Glutamatergic neuron (in vitro differentiated cells): ENCODE measurements around the gene FILIP1L. TPM values are rescaled to one million over a fixed set of nuclear protein-coding genes. Genes with fewer than 3 reads are reported as not detected.

Experiments
- DNase-seq: peaks from one replicate; pipeline ENCODE4 v3.0.0; 2022
- H3K27ac Mint-ChIP-seq: one replicate; pipeline ENCODE4 v1.8.0; 2020; ENCODE audit warnings: mild to moderate bottlenecking, mixed read lengths, inconsistent platforms; ENCODE audit not compliant: unreplicated experiment
- H3K27me3 Mint-ChIP-seq: one replicate; pipeline ENCODE4 v1.8.0; 2020; ENCODE audit warnings: mild to moderate bottlenecking, moderate library complexity, mixed read lengths, inconsistent platforms; ENCODE audit not compliant: unreplicated experiment
- H3K36me3 Mint-ChIP-seq: one replicate; pipeline ENCODE4 v1.8.0; 2020; ENCODE audit warnings: mild to moderate bottlenecking, mixed read lengths, inconsistent platforms; ENCODE audit not compliant: unreplicated experiment
- H3K4me1 Mint-ChIP-seq: one replicate; pipeline ENCODE4 v1.8.0; 2020; ENCODE audit warnings: mild to moderate bottlenecking, low read depth, mixed read lengths, inconsistent platforms; ENCODE audit not compliant: unreplicated experiment
- H3K4me3 Mint-ChIP-seq: one replicate; pipeline ENCODE4 v1.8.0; 2020; ENCODE audit warnings: mild to moderate bottlenecking, mixed read lengths, inconsistent platforms; ENCODE audit not compliant: unreplicated experiment
- H3K9me3 Mint-ChIP-seq: one replicate; pipeline ENCODE4 v1.8.0; 2020; ENCODE audit warnings: mild to moderate bottlenecking, moderate library complexity, mixed read lengths, inconsistent platforms; ENCODE audit not compliant: unreplicated experiment
- CTCF ChIP-seq: fragments of 200-600 bp; sonication (generic); IDR thresholded peaks from one replicate; pipeline ENCODE4 v1.5.0; 2021; ENCODE audit not compliant: partially characterized antibody, unreplicated experiment
- total RNA-seq: library from RNA; stranded (reverse); fragmentation: NEBNext Ultra II Directional; extraction: Animal tissue kit (Norgen Biotek cat#: 25700); gene quantifications from one replicate; pipeline ENCODE4 v1.2.1, GENCODE V29; 2021; ENCODE audit not compliant: unreplicated experiment

The FILIP1L gene
- total RNA-seq, 1 donor from 2014 or later, result 4.3 TPM

GRCh38 chr3:99803297-99803696, 311.0 kb downstream of the FILIP1L start:
- Mint-ChIP-seq H3K36me3 (peaks cover 15% of the 10 kb centered on the region), H3K27me3 (peaks cover 2% of the 10 kb centered on the region), H3K27ac (no peak overlapping the region), H3K4me3 (no peak overlapping the region), H3K9me3 (peaks cover 1% of the 10 kb centered on the region), H3K4me1 (peaks cover 3% of the 10 kb centered on the region)
- TF ChIP-seq CTCF, result no peak
- no peak for DNase-seq

- peaks cover 2% of the 10 kb centered on the region for H3K27me3 Mint-ChIP-seq
- TF ChIP-seq CTCF, result no peak
- H3K27ac Mint-ChIP-seq, result no peak overlapping the region
- peaks cover 5% of the 10 kb centered on the region for H3K36me3 Mint-ChIP-seq
- H3K9me3 Mint-ChIP-seq, result peaks cover 1% of the 10 kb centered on the region
- H3K4me3 Mint-ChIP-seq, result no peak overlapping the region
- DNase-seq, result no peak
- no peaks in the 10 kb centered on the region for H3K4me1 Mint-ChIP-seq
These were observed 314.9 kb downstream of the FILIP1L start for GRCh38 chr3:99799422-99799821.

- Mint-ChIP-seq H3K27me3 (no peaks in the 10 kb centered on the region), H3K4me1 (no peaks in the 10 kb centered on the region), H3K36me3 (no peaks in the 10 kb centered on the region), H3K9me3 (no peaks in the 10 kb centered on the region), H3K27ac (no peak overlapping the region), H3K4me3 (no peak overlapping the region)
- DNase-seq, result no peak
- TF ChIP-seq CTCF, result no peak
These were observed 318.7 kb downstream of the FILIP1L start for GRCh38 chr3:99795573-99795972.

- Mint-ChIP-seq H3K4me1 (no peaks in the 10 kb centered on the region), H3K4me3 (no peak overlapping the region), H3K27me3 (no peaks in the 10 kb centered on the region), H3K9me3 (no peaks in the 10 kb centered on the region), H3K27ac (no peak overlapping the region), H3K36me3 (no peaks in the 10 kb centered on the region)
- no peak for DNase-seq
- no peak for TF ChIP-seq CTCF
These were observed 319.8 kb downstream of the FILIP1L start for GRCh38 chr3:99794485-99794884.

- Mint-ChIP-seq H3K36me3 (no peaks in the 10 kb centered on the region), H3K27ac (no peak overlapping the region), H3K4me1 (no peaks in the 10 kb centered on the region), H3K27me3 (no peaks in the 10 kb centered on the region), H3K9me3 (no peaks in the 10 kb centered on the region), H3K4me3 (no peak overlapping the region)
- TF ChIP-seq CTCF, result peak; percentile 70
- DNase-seq, result peak; percentile 32
These were observed 325.1 kb downstream of the FILIP1L start for GRCh38 chr3:99789011-99789721.
